GM18507 (cell line): ENCODE measurements around the gene TMEM150B.

ENCODE experiments used
- DNase-seq: peaks from one replicate; pipeline ENCODE4 v3.0.0; 2011; ENCODE audit warnings: low read depth; ENCODE audit not compliant: insufficient read length; ENCODE audit errors: extremely low spot score
- FAIRE-seq: peaks from 2 replicates; lab custom pipeline; 2011; peaks lifted over from hg19 to GRCh38; lab: Jason Lieb, UNC

Gene TMEM150B

GRCh38 chr19:55310498-55310897 lies 14.6 kb downstream of the TMEM150B start:
- DNase-seq, result no peak
- no peak for FAIRE-seq

GRCh38 chr19:55309448-55309847 lies 15.7 kb downstream of the TMEM150B start:
- DNase-seq, result no peak
- FAIRE-seq, result no peak

GRCh38 chr19:55308281-55308680 lies 16.9 kb downstream of the TMEM150B start:
- FAIRE-seq, result no peak

GRCh38 chr19:55306712-55307111 lies 18.4 kb downstream of the TMEM150B start:
- DNase-seq (no peak), FAIRE-seq (no peak)

More at GRCh38 chr19:55308281-55308680, 16.9 kb downstream of the TMEM150B start:
- DNase-seq, result no peak

- FAIRE-seq, result no peak
Observed at GRCh38 chr19:55305983-55306562, 19.1 kb downstream of the TMEM150B start.

GRCh38 chr19:55305491-55305890 lies 19.6 kb downstream of the TMEM150B start:
- DNase-seq (peak; percentile 37), FAIRE-seq (no peak)

More at GRCh38 chr19:55305983-55306562, 19.1 kb downstream of the TMEM150B start:
- DNase-seq, result no peak

GRCh38 chr19:55304980-55305379 lies 20.2 kb downstream of the TMEM150B start:
- no peak for FAIRE-seq
- no peak for DNase-seq

- FAIRE-seq, result no peak
- no peak for DNase-seq
Observed at GRCh38 chr19:55304279-55304978, 20.7 kb downstream of the TMEM150B start.

GRCh38 chr19:55303477-55303876 lies 21.7 kb downstream of the TMEM150B start:
- FAIRE-seq, result no peak
- DNase-seq, result no peak

- DNase-seq (no peak), FAIRE-seq (no peak)
Observed at GRCh38 chr19:55302318-55302703, 22.8 kb downstream of the TMEM150B start.

- FAIRE-seq (peak; percentile 90), DNase-seq (peak; percentile 98)
Observed at GRCh38 chr19:55301459-55302317, 23.5 kb downstream of the TMEM150B start.

GRCh38 chr19:55300886-55301458 lies 24.2 kb downstream of the TMEM150B start:
- FAIRE-seq, result no peak

GRCh38 chr19:55299991-55300390 lies 25.1 kb downstream of the TMEM150B start:
- DNase-seq (no peak), FAIRE-seq (no peak)

More at GRCh38 chr19:55300886-55301458, 24.2 kb downstream of the TMEM150B start:
- DNase-seq, result no peak

- FAIRE-seq (no peak), DNase-seq (no peak)
Observed at GRCh38 chr19:55297267-55297666, 27.9 kb downstream of the TMEM150B start.

GRCh38 chr19:55289117-55289796 lies 35.9 kb downstream of the TMEM150B start:
- DNase-seq, result no peak
- FAIRE-seq, result no peak

- DNase-seq (no peak), FAIRE-seq (no peak)
Observed at GRCh38 chr19:55287361-55288079, 37.6 kb downstream of the TMEM150B start.

- FAIRE-seq (no peak), DNase-seq (no peak)
Observed at GRCh38 chr19:55285229-55285890, 39.8 kb downstream of the TMEM150B start.

- DNase-seq, result no peak
- no peak for FAIRE-seq
Observed at GRCh38 chr19:55284405-55285058, 40.6 kb downstream of the TMEM150B start.
